PC-9 (cell line): ENCODE measurements around the gene SPECC1L. TPM values are rescaled to one million over a fixed set of nuclear protein-coding genes. Genes with fewer than 3 reads are reported as not detected.

ENCODE experiments used
- BruUV-seq: library from RNA; stranded (reverse); fragments of 400-500 nt; replicated peaks from 2 replicates; lab custom pipeline; 2021; lab: Mats Ljungman, UMichigan
- CTCF ChIA-PET: fragments of 300-600 bp; sonication (Branson Sonifier 250); formaldehyde crosslinking; loops from one replicate; lab custom pipeline; 2022; ENCODE audit warnings: antibody characterized with exemption; lab: Charles Lee
- POLR2A ChIA-PET: fragments of 300-600 bp; sonication (Branson Sonifier 250); formaldehyde crosslinking; loops from one replicate; lab custom pipeline; 2022; ENCODE audit warnings: antibody characterized with exemption; ENCODE audit not compliant: unreplicated experiment; lab: Charles Lee
- DNase-seq, 2 experiments: peaks; one replicate each; pipeline versions ENCODE4 v3.0.0 to v3.0.0-alpha.2; 2015 to 2022; ENCODE audit warnings: mixed read lengths in 1 of 2
- H2AFZ ChIP-seq: fragments of 200-600 bp; sonication (generic); 2 replicates; pipeline ENCODE4 v1.8.1; 2017; ENCODE audit warnings: antibody characterized with exemption
- H3F3A ChIP-seq: fragments of 200-600 bp; sonication (generic); 2 replicates; pipeline ENCODE4 v1.8.1; 2017; ENCODE audit warnings: antibody characterized with exemption, mild to moderate bottlenecking, low read depth; ENCODE audit not compliant: insufficient read depth
- H3K27ac ChIP-seq: fragments of 200-600 bp; sonication (generic); 2 replicates; pipeline ENCODE4 v1.6.1; 2016; ENCODE audit warnings: mixed run types
- H3K27me3 ChIP-seq: fragments of 200-600 bp; sonication (generic); 2 replicates; pipeline ENCODE4 v1.6.1; 2016; ENCODE audit warnings: low read depth, mixed run types; ENCODE audit not compliant: insufficient read depth
- H3K36me3 ChIP-seq: fragments of 200-600 bp; sonication (generic); 2 replicates; pipeline ENCODE4 v1.6.1; 2016; ENCODE audit warnings: low read depth, mixed run types
- H3K4me1 ChIP-seq: fragments of 200-600 bp; sonication (generic); replicated peaks from 2 replicates; pipeline ENCODE4 v1.6.1; 2016; ENCODE audit warnings: mixed run types; ENCODE audit not compliant: insufficient read depth
- H3K4me2 ChIP-seq: fragments of 200-600 bp; sonication (generic); 2 replicates; pipeline ENCODE4 v1.6.1; 2017; ENCODE audit warnings: mixed run types
- H3K4me3 ChIP-seq: fragments of 200-600 bp; sonication (generic); 2 replicates; pipeline ENCODE4 v1.6.1; 2016; ENCODE audit warnings: mixed run types
- H3K79me2 ChIP-seq: fragments of 200-600 bp; sonication (generic); 2 replicates; pipeline ENCODE4 v1.6.1; 2017; ENCODE audit warnings: low read depth, mixed run types
- H3K9me2 ChIP-seq: fragments of 200-600 bp; sonication (generic); 2 replicates; pipeline ENCODE4 v1.8.1; 2017; ENCODE audit warnings: mild to moderate bottlenecking; ENCODE audit not compliant: insufficient read depth
- H3K9me3 ChIP-seq: fragments of 200-600 bp; sonication (generic); 2 replicates; pipeline ENCODE4 v1.8.1; 2016; ENCODE audit warnings: low read depth; ENCODE audit not compliant: insufficient read depth
- H4K20me1 ChIP-seq: fragments of 200-600 bp; sonication (generic); 2 replicates; pipeline ENCODE4 v1.8.1; 2017; ENCODE audit not compliant: insufficient read depth
- CTCF ChIP-seq: fragments of 200-600 bp; sonication (generic); conservative IDR thresholded peaks from 2 replicates; pipeline ENCODE4 v1.6.1; 2017; ENCODE audit warnings: mixed run types, antibody characterized with exemption, mild to moderate bottlenecking, moderate library complexity
- EZH2 ChIP-seq: fragments of 200-600 bp; sonication (generic); IDR thresholded peaks from 2 replicates; pipeline ENCODE4 v1.8.0; 2017; ENCODE audit warnings: antibody characterized with exemption, low read depth
- intact Hi-C: fragments of 100-400 bp; cut with micrococcal nuclease; formaldehyde crosslinking; loops from one replicate; pipeline ENCODE4 v1.10.0; 2022; ENCODE audit not compliant: unreplicated experiment
- total RNA-seq: library from RNA; stranded (reverse); gene quantifications from 2 replicates; pipeline ENCODE4 v1.2.3, GENCODE V29; 2021

Gene SPECC1L
- total RNA-seq, 1 experiment from 2014 or later: 38.9 TPM

GRCh38 chr22:24358105-24358836 lies 87.6 kb downstream of the SPECC1L start:
- intact Hi-C loops: no loop called here
- POLR2A ChIA-PET: no interaction called here
- Histone ChIP-seq H3K4me2 (no peak overlapping the region), H3K9me3 (0 out of 2 replicates have a peak, but pooled peaks cover 2% of the 10 kb centered on the region), H3K79me2 (no peaks in the 10 kb centered on the region), H3K9me2 (no peaks in the 10 kb centered on the region), H2AFZ (no peak overlapping the region), H4K20me1 (no peaks in the 10 kb centered on the region), H3K27ac (no peak overlapping the region), H3K36me3 (peaks cover 14% of the 10 kb centered on the region), H3F3A (peaks cover 15% of the 10 kb centered on the region), H3K27me3 (no peaks in the 10 kb centered on the region), H3K4me3 (no peak overlapping the region), H3K4me1 (no peaks in the 10 kb centered on the region; the same call in 1 of the 2 replicates)
- TF ChIP-seq CTCF: no peak
- no TSS peak for BruUV-seq
- CTCF ChIA-PET: no interaction called here
- no peak for DNase-seq

- Histone ChIP-seq H3K27me3 (no peaks in the 10 kb centered on the region), H3K9me3 (no peaks in the 10 kb centered on the region), H2AFZ (no peak overlapping the region), H4K20me1 (peaks cover under 1% of the 10 kb centered on the region; the same call in 1 of the 2 replicates), H3K4me1 (no peaks in the 10 kb centered on the region; the same call in 1 of the 2 replicates), H3K79me2 (no peaks in the 10 kb centered on the region), H3K9me2 (no peaks in the 10 kb centered on the region), H3K4me3 (no peak overlapping the region), H3K36me3 (peaks cover 3% of the 10 kb centered on the region; the same call in 1 of the 2 replicates), H3K27ac (no peak overlapping the region), H3K4me2 (no peak overlapping the region), H3F3A (peaks cover 17% of the 10 kb centered on the region)
- POLR2A ChIA-PET: no interaction called here
- no peak for DNase-seq
- CTCF ChIA-PET: no interaction called here
- no TSS peak for BruUV-seq
- TF ChIP-seq CTCF: no peak
- TF ChIP-seq EZH2: no peak
- intact Hi-C loops: no loop called here
These were observed 89.0 kb downstream of the SPECC1L start for GRCh38 chr22:24359452-24360120.

GRCh38 chr22:24361976-24362646 lies 91.5 kb downstream of the SPECC1L start:
- H3K9me2 ChIP-seq: no peaks in the 10 kb centered on the region
- no TSS peak for BruUV-seq
- peaks cover 5% of the 10 kb centered on the region for H4K20me1 ChIP-seq
- H3K4me2 ChIP-seq: no peak overlapping the region
- H2AFZ ChIP-seq: no peak overlapping the region
- H3K27ac ChIP-seq: no peak overlapping the region
- CTCF ChIA-PET: no interaction called here
- no peaks in the 10 kb centered on the region; the same call in 1 of the 2 replicates for H3K36me3 ChIP-seq
- POLR2A ChIA-PET: no interaction called here
- intact Hi-C loops: no loop called here
- H3K4me1 ChIP-seq: no peaks in the 10 kb centered on the region; the same call in 1 of the 2 replicates
- no peaks in the 10 kb centered on the region for H3K27me3 ChIP-seq
- no peak for DNase-seq
- H3K9me3 ChIP-seq: no peaks in the 10 kb centered on the region
- no peak overlapping the region for H3K4me3 ChIP-seq
- peaks cover 11% of the 10 kb centered on the region for H3F3A ChIP-seq
- no peaks in the 10 kb centered on the region for H3K79me2 ChIP-seq
- TF ChIP-seq EZH2 (no peak), CTCF (no peak)
